Hepatocyte (in vitro differentiated cells): ENCODE results near the gene ASGR2.

Experiments
- CTCF ChIP-seq: fragments of 200-600 bp; sonication (generic); IDR thresholded peaks from 2 replicates; pipeline ENCODE4 v1.5.1; 2016; ENCODE audit warnings: antibody characterized with exemption, mild to moderate bottlenecking; ENCODE audit not compliant: poor library complexity
- EZH2 ChIP-seq: fragments of 200-600 bp; sonication (generic); IDR thresholded peaks from 2 replicates; pipeline ENCODE4 v1.6.1; 2016; ENCODE audit warnings: antibody characterized with exemption, mild to moderate bottlenecking, borderline replicate concordance
- EZH2phosphoT487 ChIP-seq: fragments of 200-600 bp; sonication (generic); IDR thresholded peaks from one replicate; pipeline ENCODE4 v1.6.1; 2018; ENCODE audit warnings: antibody characterized with exemption, mild to moderate bottlenecking, low read depth, moderate library complexity; ENCODE audit not compliant: unreplicated experiment, severe bottlenecking

GRCh38 chr17:7068268-7068667 lies 46.4 kb downstream of the ASGR2 start:
- TF ChIP-seq CTCF (no peak), EZH2 (no peak), EZH2phosphoT487 (no peak)
